DND-41 (cell line): Measurements from ENCODE around the gene POC1B.
A peak's percentile ranks its signal among the peaks of the same experiment; 100 is the strongest.

Source experiments
- ATAC-seq: fragments of 200-7000 bp; cut with Tn5 transposase; 3 replicates; pipeline ENCODE4 v1.9.1; 2021; ENCODE audit warnings: low read depth; ENCODE audit not compliant: insufficient read depth
- DNase-seq: peaks from one replicate; pipeline ENCODE4 v3.0.0-alpha.2; 2020
- H2AFZ ChIP-seq: 2 replicates; pipeline ENCODE4 v1.6.0; 2012; ENCODE audit warnings: low read depth, low read length
- H3K27ac ChIP-seq: 2 replicates; pipeline ENCODE4 v1.5.1; 2012; ENCODE audit warnings: low read length, inconsistent platforms
- H3K27me3 ChIP-seq: fragments of 200-600 bp; sonication (generic); 2 replicates; pipeline ENCODE4 v1.6.0; 2012; ENCODE audit warnings: low read length, mild to moderate bottlenecking, inconsistent platforms; ENCODE audit not compliant: insufficient read depth, poor library complexity
- H3K36me3 ChIP-seq: 2 replicates; pipeline ENCODE4 v1.5.1; 2012; ENCODE audit warnings: low read length, inconsistent platforms; ENCODE audit not compliant: insufficient read depth
- H3K4me1 ChIP-seq: 2 replicates; pipeline ENCODE4 v1.5.1; 2012; ENCODE audit warnings: mild to moderate bottlenecking, low read length; ENCODE audit not compliant: insufficient read depth
- H3K4me2 ChIP-seq: 2 replicates; pipeline ENCODE4 v1.6.0; 2012; ENCODE audit warnings: mild to moderate bottlenecking, moderate library complexity, low read length, inconsistent platforms; ENCODE audit not compliant: insufficient read depth
- H3K4me3 ChIP-seq, 2 experiments: fragments of 200-600 bp in 1 of 2; shearing (Covaris generic) in 1 of 2; 2 replicates each; pipeline ENCODE4 v1.5.1; 2012 to 2016; ENCODE audit warnings: inconsistent platforms in 2 of 2, low read length in 2 of 2, mild to moderate bottlenecking in 2 of 2, low read depth in 1 of 2, moderate library complexity in 1 of 2
- H3K79me2 ChIP-seq: 2 replicates; pipeline ENCODE4 v1.6.0; 2012; ENCODE audit warnings: low read length, inconsistent platforms; ENCODE audit not compliant: insufficient read depth
- H3K9ac ChIP-seq: 2 replicates; pipeline ENCODE4 v1.6.0; 2012; ENCODE audit warnings: low read depth, mild to moderate bottlenecking, inconsistent platforms, low read length, moderate library complexity
- H3K9me3 ChIP-seq: 2 replicates; pipeline ENCODE4 v1.5.1; 2012; ENCODE audit warnings: low read length, moderate library complexity, mild to moderate bottlenecking, inconsistent platforms; ENCODE audit not compliant: insufficient read depth, severe bottlenecking
- H4K20me1 ChIP-seq: 2 replicates; pipeline ENCODE4 v1.6.0; 2012; ENCODE audit warnings: low read length; ENCODE audit not compliant: insufficient read depth
- CTCF ChIP-seq: IDR thresholded peaks from 2 replicates; pipeline ENCODE4 v1.5.1; 2012; ENCODE audit warnings: borderline replicate concordance, low read length, moderate library complexity, mild to moderate bottlenecking; ENCODE audit not compliant: poor library complexity, severe bottlenecking; ENCODE audit errors: extremely low read depth
- EZH2 ChIP-seq: IDR thresholded peaks from 3 replicates; pipeline ENCODE4 v1.6.1; 2012; ENCODE audit warnings: borderline replicate concordance, low read depth, mild to moderate bottlenecking, moderate library complexity, low read length, inconsistent platforms; ENCODE audit not compliant: severe bottlenecking

Gene POC1B

GRCh38 chr12:89481213-89481914, 44.5 kb downstream of the POC1B start:
- no peak for TF ChIP-seq EZH2
- TF ChIP-seq CTCF = no peak
- H3K4me3 ChIP-seq = no peak overlapping the region
- H3K9me3 ChIP-seq = no peaks in the 10 kb centered on the region
- H3K9ac ChIP-seq = no peak overlapping the region
- no peak for ATAC-seq
- H3K27ac ChIP-seq = no peak overlapping the region
- H2AFZ ChIP-seq = no peak overlapping the region
- no peaks in the 10 kb centered on the region for H4K20me1 ChIP-seq
- no peaks in the 10 kb centered on the region for H3K27me3 ChIP-seq
- no peak for DNase-seq
- H3K36me3 ChIP-seq = peaks cover 22% of the 10 kb centered on the region
- peaks cover 7% of the 10 kb centered on the region; the same call in 1 of the 2 replicates for H3K79me2 ChIP-seq
- H3K4me2 ChIP-seq = no peak overlapping the region
- H3K4me1 ChIP-seq = no peaks in the 10 kb centered on the region

GRCh38 chr12:89479982-89480381, 45.9 kb downstream of the POC1B start:
- H3K27me3 ChIP-seq = no peaks in the 10 kb centered on the region
- no peaks in the 10 kb centered on the region for H3K4me1 ChIP-seq
- H3K9ac ChIP-seq = no peak overlapping the region
- ATAC-seq = no peak
- no peak overlapping the region for H2AFZ ChIP-seq
- TF ChIP-seq CTCF = no peak
- TF ChIP-seq EZH2 = no peak
- no peak overlapping the region for H3K4me3 ChIP-seq
- H3K79me2 ChIP-seq = peaks cover 7% of the 10 kb centered on the region; the same call in 1 of the 2 replicates
- DNase-seq = no peak
- no peak overlapping the region for H3K4me2 ChIP-seq
- no peaks in the 10 kb centered on the region for H4K20me1 ChIP-seq
- H3K36me3 ChIP-seq = peaks cover 10% of the 10 kb centered on the region; the same call in 1 of the 2 replicates
- H3K27ac ChIP-seq = no peak overlapping the region
- H3K9me3 ChIP-seq = no peaks in the 10 kb centered on the region

- TF ChIP-seq EZH2 (no peak), CTCF (peak; percentile 6)
- no peaks in the 10 kb centered on the region for H3K27me3 ChIP-seq
- no peak overlapping the region for H3K9ac ChIP-seq
- no peak for DNase-seq
- H3K9me3 ChIP-seq = no peaks in the 10 kb centered on the region
- H3K36me3 ChIP-seq = peaks cover 3% of the 10 kb centered on the region; the same call in 1 of the 2 replicates
- no peak overlapping the region for H3K4me3 ChIP-seq
- peaks cover 7% of the 10 kb centered on the region; the same call in 1 of the 2 replicates for H3K79me2 ChIP-seq
- H4K20me1 ChIP-seq = no peaks in the 10 kb centered on the region
- no peak overlapping the region for H3K27ac ChIP-seq
- H2AFZ ChIP-seq = no peak overlapping the region
- H3K4me2 ChIP-seq = no peak overlapping the region
- H3K4me1 ChIP-seq = no peaks in the 10 kb centered on the region
- ATAC-seq = no peak
Observed at GRCh38 chr12:89477633-89478279, 48.1 kb downstream of the POC1B start.
